SU-DHL-6 (cell line): Measurements from ENCODE around the gene VEGFA.

Experiments used
- H2AFZ ChIP-seq: fragments of 200-600 bp; sonication (generic); 2 replicates; pipeline ENCODE4 v1.6.1; 2014; ENCODE audit warnings: low read depth, mild to moderate bottlenecking, moderate library complexity, mixed read lengths, antibody characterized with exemption, low read length; ENCODE audit not compliant: severe bottlenecking
- H3F3A ChIP-seq: fragments of 200-600 bp; shearing (Covaris generic); 2 replicates; pipeline ENCODE4 v1.6.0; 2016; ENCODE audit warnings: antibody characterized with exemption, mild to moderate bottlenecking; ENCODE audit not compliant: insufficient read depth
- H3K27ac ChIP-seq: fragments of 200-600 bp; sonication (generic); 2 replicates; pipeline ENCODE4 v1.5.1; 2016; ENCODE audit warnings: low read depth, mild to moderate bottlenecking, low read length, moderate library complexity, mixed read lengths
- H3K27me3 ChIP-seq: fragments of 200-600 bp; sonication (generic), shearing (Covaris generic); 2 replicates; pipeline ENCODE4 v1.6.0; 2014; ENCODE audit warnings: mild to moderate bottlenecking, low read length
- H3K36me3 ChIP-seq: fragments of 200-600 bp; sonication (generic); 2 replicates; pipeline ENCODE4 v1.6.1; 2014; ENCODE audit warnings: mild to moderate bottlenecking, low read length, mixed read lengths
- H3K4me2 ChIP-seq: fragments of 300-600, 200-600 bp; shearing (Covaris generic), sonication (generic); 2 replicates; pipeline ENCODE4 v1.6.0; 2014; ENCODE audit warnings: low read length, low read depth, mild to moderate bottlenecking; ENCODE audit not compliant: poor library complexity, severe bottlenecking
- H3K4me3 ChIP-seq: fragments of 200-600 bp; sonication (generic); 2 replicates; pipeline ENCODE4 v1.5.1; 2014; ENCODE audit warnings: antibody characterized with exemption, low read length, mild to moderate bottlenecking, mixed read lengths; ENCODE audit not compliant: insufficient read depth, poor library complexity, severe bottlenecking
- H3K79me2 ChIP-seq: fragments of 200-600 bp; sonication (generic); 2 replicates; pipeline ENCODE4 v1.6.1; 2014; ENCODE audit warnings: mild to moderate bottlenecking, low read length, moderate library complexity; ENCODE audit not compliant: insufficient read depth
- H3K9ac ChIP-seq: fragments of 200-600 bp; sonication (generic); 2 replicates; pipeline ENCODE4 v1.7.0; 2014; ENCODE audit warnings: mild to moderate bottlenecking, low read length
- H3K9me2 ChIP-seq: fragments of 200-600 bp; sonication (generic); replicated peaks from 2 replicates; pipeline ENCODE4 v1.6.1; 2014; ENCODE audit warnings: low read length; ENCODE audit not compliant: insufficient read depth
- H3K9me3 ChIP-seq: fragments of 200-600 bp; sonication (generic); 2 replicates; pipeline ENCODE4 v1.6.1; 2014; ENCODE audit warnings: low read length, mixed read lengths; ENCODE audit not compliant: insufficient read depth
- H4K20me1 ChIP-seq: fragments of 200-600 bp; sonication (generic); 2 replicates; pipeline ENCODE4 v1.6.1; 2014; ENCODE audit warnings: low read depth, mild to moderate bottlenecking, antibody characterized with exemption, low read length, moderate library complexity, mixed read lengths
- EZH2phosphoT487 ChIP-seq: fragments of 200-600 bp; sonication (generic), shearing (Covaris generic); conservative IDR thresholded peaks from 2 replicates; pipeline ENCODE4 v1.6.1; 2018; ENCODE audit warnings: mild to moderate bottlenecking, antibody characterized with exemption, low read length, moderate library complexity, mixed read lengths
- TF ChIP-seq, protein P1 (sequence below): fragments of 200-600 bp; sonication (generic); IDR thresholded peaks from one replicate; pipeline ENCODE4 v1.5.1; 2017; ENCODE audit warnings: antibody characterized with exemption, mild to moderate bottlenecking, low read length, moderate library complexity; ENCODE audit not compliant: insufficient read depth, poor library complexity, severe bottlenecking

The VEGFA gene

GRCh38 chr6:43782764-43783513, 12.9 kb downstream of the VEGFA start:
- H3F3A ChIP-seq = peaks cover 6% of the 10 kb centered on the region; the same call in 1 of the 2 replicates
- no peaks in the 10 kb centered on the region for H3K27me3 ChIP-seq
- no peak overlapping the region for H3K9ac ChIP-seq
- TF ChIP-seq EZH2phosphoT487 = no peak
- TF ChIP-seq, protein P1, sequence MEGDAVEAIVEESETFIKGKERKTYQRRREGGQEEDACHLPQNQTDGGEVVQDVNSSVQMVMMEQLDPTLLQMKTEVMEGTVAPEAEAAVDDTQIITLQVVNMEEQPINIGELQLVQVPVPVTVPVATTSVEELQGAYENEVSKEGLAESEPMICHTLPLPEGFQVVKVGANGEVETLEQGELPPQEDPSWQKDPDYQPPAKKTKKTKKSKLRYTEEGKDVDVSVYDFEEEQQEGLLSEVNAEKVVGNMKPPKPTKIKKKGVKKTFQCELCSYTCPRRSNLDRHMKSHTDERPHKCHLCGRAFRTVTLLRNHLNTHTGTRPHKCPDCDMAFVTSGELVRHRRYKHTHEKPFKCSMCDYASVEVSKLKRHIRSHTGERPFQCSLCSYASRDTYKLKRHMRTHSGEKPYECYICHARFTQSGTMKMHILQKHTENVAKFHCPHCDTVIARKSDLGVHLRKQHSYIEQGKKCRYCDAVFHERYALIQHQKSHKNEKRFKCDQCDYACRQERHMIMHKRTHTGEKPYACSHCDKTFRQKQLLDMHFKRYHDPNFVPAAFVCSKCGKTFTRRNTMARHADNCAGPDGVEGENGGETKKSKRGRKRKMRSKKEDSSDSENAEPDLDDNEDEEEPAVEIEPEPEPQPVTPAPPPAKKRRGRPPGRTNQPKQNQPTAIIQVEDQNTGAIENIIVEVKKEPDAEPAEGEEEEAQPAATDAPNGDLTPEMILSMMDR = no peak
- H3K79me2 ChIP-seq = no peaks in the 10 kb centered on the region
- no peak overlapping the region for H3K4me3 ChIP-seq
- no peaks in the 10 kb centered on the region for H3K9me3 ChIP-seq
- no peak overlapping the region for H3K4me2 ChIP-seq
- H3K36me3 ChIP-seq = peaks cover 12% of the 10 kb centered on the region; the same call in 1 of the 2 replicates
- no peaks in the 10 kb centered on the region for H4K20me1 ChIP-seq
- no peak overlapping the region for H3K27ac ChIP-seq
- no peak overlapping the region for H2AFZ ChIP-seq
- no peaks in the 10 kb centered on the region for H3K9me2 ChIP-seq

DNA sequence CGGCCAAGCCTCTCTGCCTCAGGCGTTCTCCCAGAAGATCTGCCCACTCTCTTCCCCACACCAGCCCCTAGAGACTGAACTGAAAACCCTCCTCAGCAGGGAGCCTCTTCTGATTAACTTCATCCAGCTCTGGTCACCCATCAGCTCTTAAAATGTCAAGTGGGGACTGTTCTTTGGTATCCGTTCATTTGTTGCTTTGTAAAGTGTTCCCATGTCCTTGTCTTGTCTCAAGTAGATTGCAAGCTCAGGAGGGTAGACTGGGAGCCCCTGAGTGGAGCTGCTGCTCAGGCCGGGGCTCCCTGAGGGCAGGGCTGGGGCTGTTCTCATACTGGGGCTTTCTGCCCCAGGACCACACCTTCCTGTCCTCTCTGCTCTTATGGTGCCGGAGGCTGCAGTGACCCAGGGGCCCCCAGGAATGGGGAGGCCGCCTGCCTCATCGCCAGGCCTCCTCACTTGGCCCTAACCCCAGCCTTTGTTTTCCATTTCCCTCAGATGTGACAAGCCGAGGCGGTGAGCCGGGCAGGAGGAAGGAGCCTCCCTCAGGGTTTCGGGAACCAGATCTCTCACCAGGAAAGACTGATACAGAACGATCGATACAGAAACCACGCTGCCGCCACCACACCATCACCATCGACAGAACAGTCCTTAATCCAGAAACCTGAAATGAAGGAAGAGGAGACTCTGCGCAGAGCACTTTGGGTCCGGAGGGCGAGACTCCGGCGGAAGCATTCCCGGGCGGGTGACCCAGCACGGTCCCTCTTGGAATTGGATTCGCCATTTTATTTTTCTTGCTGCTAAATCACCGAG, 14.2 kb downstream of the VEGFA start:
- Histone ChIP-seq H2AFZ (no peak overlapping the region), H3K9me3 (no peaks in the 10 kb centered on the region), H3K4me3 (no peak overlapping the region), H4K20me1 (no peaks in the 10 kb centered on the region), H3K36me3 (peaks cover 5% of the 10 kb centered on the region; the same call in 1 of the 2 replicates), H3K27me3 (no peaks in the 10 kb centered on the region), H3K79me2 (no peaks in the 10 kb centered on the region), H3K9me2 (no peaks in the 10 kb centered on the region), H3K4me2 (no peak overlapping the region), H3K27ac (no peak overlapping the region), H3K9ac (no peak overlapping the region), H3F3A (peaks cover 6% of the 10 kb centered on the region; the same call in 1 of the 2 replicates)
- TF ChIP-seq, protein P1 = no peak
- no peak for TF ChIP-seq EZH2phosphoT487

DNA sequence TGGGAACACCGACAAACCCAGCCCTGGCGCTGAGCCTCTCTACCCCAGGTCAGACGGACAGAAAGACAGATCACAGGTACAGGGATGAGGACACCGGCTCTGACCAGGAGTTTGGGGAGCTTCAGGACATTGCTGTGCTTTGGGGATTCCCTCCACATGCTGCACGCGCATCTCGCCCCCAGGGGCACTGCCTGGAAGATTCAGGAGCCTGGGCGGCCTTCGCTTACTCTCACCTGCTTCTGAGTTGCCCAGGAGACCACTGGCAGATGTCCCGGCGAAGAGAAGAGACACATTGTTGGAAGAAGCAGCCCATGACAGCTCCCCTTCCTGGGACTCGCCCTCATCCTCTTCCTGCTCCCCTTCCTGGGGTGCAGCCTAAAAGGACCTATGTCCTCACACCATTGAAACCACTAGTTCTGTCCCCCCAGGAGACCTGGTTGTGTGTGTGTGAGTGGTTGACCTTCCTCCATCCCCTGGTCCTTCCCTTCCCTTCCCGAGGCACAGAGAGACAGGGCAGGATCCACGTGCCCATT, 15.3 kb downstream of the VEGFA start:
- no peak overlapping the region for H3K9ac ChIP-seq
- H4K20me1 ChIP-seq = no peaks in the 10 kb centered on the region

More for the DNA sequence above, 15.3 kb downstream of the VEGFA start:
- Histone ChIP-seq H3K27ac (no peak overlapping the region), H3K4me2 (no peak overlapping the region), H3K27me3 (no peaks in the 10 kb centered on the region), H3K9me2 (no peaks in the 10 kb centered on the region), H3K9me3 (no peaks in the 10 kb centered on the region), H2AFZ (no peak overlapping the region), H3K36me3 (peaks cover 5% of the 10 kb centered on the region; the same call in 1 of the 2 replicates), H3K4me3 (no peak overlapping the region), H3K79me2 (no peaks in the 10 kb centered on the region), H3F3A (peaks cover 6% of the 10 kb centered on the region; the same call in 1 of the 2 replicates)
- no peak for TF ChIP-seq EZH2phosphoT487
- TF ChIP-seq, protein P1 = no peak
